Tibial nerve (tissue), 4 donors: ENCODE measurements around the gene NANOS1. TPM values are rescaled to one million over a fixed set of nuclear protein-coding genes. Genes with fewer than 3 reads are reported as not detected.

Source experiments
- DNase-seq, 2 donors: peaks; one replicate each; pipeline ENCODE4 v3.0.0-alpha.2; 2019; ENCODE audit warnings: low spot score in 2 of 2
- H3K27ac ChIP-seq, 4 donors: fragments of 200-600 bp; sonication (generic) in 3 of 4; one replicate each; pipeline ENCODE4 v1.5.1; 2017 to 2019; ENCODE audit warnings: mild to moderate bottlenecking in 1 of 4
- H3K27me3 ChIP-seq, 2 donors: fragments of 200-600 bp; sonication (generic) in 1 of 2; one replicate each; pipeline versions ENCODE4 v1.5.1 to v1.6.0; 2017 to 2019
- H3K36me3 ChIP-seq, 3 donors: fragments of 200-600 bp; sonication (generic); one replicate each; pipeline ENCODE4 v1.5.1; 2018 to 2019
- H3K4me1 ChIP-seq, 4 donors: fragments of 200-600 bp; sonication (generic) in 3 of 4; one replicate each; pipeline ENCODE4 v1.5.1; 2017 to 2019
- H3K4me3 ChIP-seq, 4 donors: fragments of 200-600 bp; sonication (generic) in 3 of 4; one replicate each; pipeline ENCODE4 v1.5.1; 2017 to 2019; ENCODE audit warnings: mild to moderate bottlenecking in 1 of 4, moderate library complexity in 1 of 4
- H3K9me3 ChIP-seq, 4 donors: fragments of 200-600 bp; sonication (generic) in 3 of 4; one replicate each; pipeline ENCODE4 v1.5.1; 2017 to 2019
- EP300 ChIP-seq, 2 donors: sonication (generic); formaldehyde crosslinking; IDR thresholded peaks; one replicate each; pipeline ENCODE4 v1.6.1; 2017; ENCODE audit warnings: antibody characterized with exemption in 2 of 2, mild to moderate bottlenecking in 1 of 2
- POLR2A ChIP-seq, 2 donors: fragments of 450-650 bp; IDR thresholded peaks; one replicate each; pipeline ENCODE4 v1.6.1; 2017; ENCODE audit warnings: antibody characterized with exemption in 2 of 2, mild to moderate bottlenecking in 2 of 2, moderate library complexity in 2 of 2
- WGBS, 2 donors: methylation state at CpG; one replicate each; pipeline ENCODE4 v1.1.5; 2018; 5-methylcytosine and 5-hydroxymethylcytosine counted together
- total RNA-seq, 4 donors: library from RNA; depleted of rRNA; stranded (reverse); fragments of >200 nt; gene quantifications; one replicate each; pipeline ENCODE4 v1.1.0, GENCODE V29; 2016
- TF ChIP-seq, protein P1 (sequence below), 5 experiments: fragments of 200-600 bp in 3 of 5; fragments of 450-650 bp in 2 of 5; sonication (generic) in 3 of 5; IDR thresholded peaks; one replicate each; pipeline ENCODE4 v1.5.1; 2016 to 2019; ENCODE audit warnings: antibody characterized with exemption in 5 of 5, mild to moderate bottlenecking in 3 of 5, moderate library complexity in 2 of 5

NANOS1 gene, protein sequence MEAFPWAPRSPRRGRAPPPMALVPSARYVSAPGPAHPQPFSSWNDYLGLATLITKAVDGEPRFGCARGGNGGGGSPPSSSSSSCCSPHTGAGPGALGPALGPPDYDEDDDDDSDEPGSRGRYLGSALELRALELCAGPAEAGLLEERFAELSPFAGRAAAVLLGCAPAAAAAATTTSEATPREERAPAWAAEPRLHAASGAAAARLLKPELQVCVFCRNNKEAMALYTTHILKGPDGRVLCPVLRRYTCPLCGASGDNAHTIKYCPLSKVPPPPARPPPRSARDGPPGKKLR
- total RNA-seq: 1 to 10 TPM; 4.8 to 9.4 (median 6.0) TPM

DNA sequence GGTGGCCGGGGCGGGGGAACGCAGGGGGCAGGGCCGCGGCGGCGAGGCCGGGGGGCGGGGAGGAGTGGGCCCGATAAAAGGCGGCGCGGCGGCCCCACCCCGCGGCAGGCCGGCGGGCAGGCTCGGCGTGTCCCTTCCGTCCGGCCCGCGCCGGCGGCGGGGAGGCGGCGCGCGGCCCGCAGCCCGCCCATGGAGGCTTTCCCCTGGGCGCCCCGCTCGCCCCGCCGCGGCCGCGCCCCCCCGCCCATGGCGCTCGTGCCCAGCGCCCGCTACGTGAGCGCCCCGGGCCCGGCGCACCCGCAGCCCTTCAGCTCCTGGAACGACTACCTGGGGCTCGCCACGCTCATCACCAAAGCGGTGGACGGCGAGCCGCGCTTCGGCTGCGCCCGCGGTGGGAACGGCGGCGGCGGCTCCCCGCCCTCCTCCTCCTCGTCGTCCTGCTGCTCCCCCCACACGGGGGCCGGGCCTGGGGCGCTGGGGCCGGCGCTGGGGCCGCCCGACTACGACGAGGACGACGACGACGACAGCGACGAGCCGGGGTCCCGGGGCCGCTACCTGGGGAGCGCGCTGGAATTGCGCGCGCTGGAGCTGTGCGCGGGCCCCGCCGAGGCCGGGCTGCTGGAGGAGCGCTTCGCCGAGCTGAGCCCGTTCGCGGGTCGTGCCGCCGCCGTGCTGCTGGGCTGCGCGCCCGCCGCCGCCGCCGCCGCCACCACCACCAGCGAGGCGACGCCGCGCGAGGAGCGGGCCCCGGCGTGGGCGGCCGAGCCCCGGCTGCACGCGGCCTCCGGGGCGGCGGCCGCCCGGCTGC lies at the start of gene NANOS1:
Gene NANOS1 (plus strand): TSS at position 102 of the 808 bp plus-strand sequence. CDS start 88 bp downstream, at position 190.
- Histone ChIP-seq H3K27me3 (no peaks in the 10 kb centered on the region), H3K36me3 (peaks cover 0 to 26% (median 2%) of the 10 kb centered on the region in 3 donors), H3K27ac (peak within 1 kb of the TSS in 2 of 4 donors; percentile 55 to 76), H3K9me3 (no peaks in the 10 kb centered on the region), H3K4me3 (peak within 1 kb of the TSS; percentile 42 to 74 (median 54)), H3K4me1 (peaks cover 0 to 41% (median 5%) of the 10 kb centered on the region in 4 donors)
- no peak for TF ChIP-seq EP300 (IDR thresholded peaks at IDR 0.05)
- peak; percentile 27 to 34 for TF ChIP-seq POLR2A (IDR thresholded peaks at IDR 0.05)
- TF ChIP-seq, protein P1, sequence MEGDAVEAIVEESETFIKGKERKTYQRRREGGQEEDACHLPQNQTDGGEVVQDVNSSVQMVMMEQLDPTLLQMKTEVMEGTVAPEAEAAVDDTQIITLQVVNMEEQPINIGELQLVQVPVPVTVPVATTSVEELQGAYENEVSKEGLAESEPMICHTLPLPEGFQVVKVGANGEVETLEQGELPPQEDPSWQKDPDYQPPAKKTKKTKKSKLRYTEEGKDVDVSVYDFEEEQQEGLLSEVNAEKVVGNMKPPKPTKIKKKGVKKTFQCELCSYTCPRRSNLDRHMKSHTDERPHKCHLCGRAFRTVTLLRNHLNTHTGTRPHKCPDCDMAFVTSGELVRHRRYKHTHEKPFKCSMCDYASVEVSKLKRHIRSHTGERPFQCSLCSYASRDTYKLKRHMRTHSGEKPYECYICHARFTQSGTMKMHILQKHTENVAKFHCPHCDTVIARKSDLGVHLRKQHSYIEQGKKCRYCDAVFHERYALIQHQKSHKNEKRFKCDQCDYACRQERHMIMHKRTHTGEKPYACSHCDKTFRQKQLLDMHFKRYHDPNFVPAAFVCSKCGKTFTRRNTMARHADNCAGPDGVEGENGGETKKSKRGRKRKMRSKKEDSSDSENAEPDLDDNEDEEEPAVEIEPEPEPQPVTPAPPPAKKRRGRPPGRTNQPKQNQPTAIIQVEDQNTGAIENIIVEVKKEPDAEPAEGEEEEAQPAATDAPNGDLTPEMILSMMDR (IDR thresholded peaks at IDR 0.05): no peak
- no peak for DNase-seq
- WGBS, 2 donors: 0% methylated on average over 15 to 37 of the region's 136 CpGs

DNA sequence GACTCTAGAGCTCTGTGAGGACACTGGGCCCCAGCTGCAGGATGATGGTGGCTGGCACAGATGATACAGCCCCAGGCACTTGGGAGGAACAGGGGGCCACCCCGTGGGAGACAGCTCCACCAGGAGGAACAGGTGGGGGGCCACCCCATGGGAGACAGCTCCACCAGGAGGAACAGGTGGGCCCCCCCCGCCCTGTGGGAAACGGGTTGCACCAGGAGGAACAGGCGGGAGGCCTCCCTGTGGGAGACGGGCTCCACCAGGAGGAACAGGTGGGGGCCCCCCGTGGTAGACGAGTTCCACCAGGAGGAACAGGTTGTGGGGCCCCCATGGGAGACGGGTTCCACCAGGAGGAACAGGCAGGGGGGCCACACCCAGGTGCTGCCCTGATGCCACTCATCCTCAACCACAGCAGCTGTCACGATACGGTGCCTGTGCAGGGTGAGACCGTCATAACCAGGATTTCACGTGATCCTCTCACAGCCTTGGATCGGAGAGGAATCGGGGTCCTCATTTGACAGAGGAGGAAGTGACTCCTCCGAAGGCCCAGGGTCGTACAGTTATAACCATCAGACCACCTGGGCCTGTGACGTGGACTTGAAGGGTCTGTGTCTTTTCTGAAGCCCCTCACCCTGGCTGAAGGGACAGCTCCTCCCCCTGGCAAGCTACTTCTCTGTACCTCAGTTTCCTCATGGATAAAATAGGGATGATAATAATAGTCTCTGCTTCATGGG lies 49.2 kb upstream of the NANOS1 start:
- H3K9me3 ChIP-seq: peaks cover 0 to 5% (median 0%) of the 10 kb centered on the region in 4 donors
- 84 to 89% methylated on average over 14 to 15 of the region's 17 CpGs for WGBS, 2 donors
- H3K4me3 ChIP-seq: no peak overlapping the region
- H3K27ac ChIP-seq: no peak overlapping the region
- TF ChIP-seq, protein P1 (IDR thresholded peaks at IDR 0.05): no peak
- TF ChIP-seq POLR2A (IDR thresholded peaks at IDR 0.05): no peak
- no peak for TF ChIP-seq EP300 (IDR thresholded peaks at IDR 0.05)
- no peak for DNase-seq
- no peaks in the 10 kb centered on the region for H3K36me3 ChIP-seq
- no peaks in the 10 kb centered on the region for H3K4me1 ChIP-seq
- no peaks in the 10 kb centered on the region for H3K27me3 ChIP-seq

DNA sequence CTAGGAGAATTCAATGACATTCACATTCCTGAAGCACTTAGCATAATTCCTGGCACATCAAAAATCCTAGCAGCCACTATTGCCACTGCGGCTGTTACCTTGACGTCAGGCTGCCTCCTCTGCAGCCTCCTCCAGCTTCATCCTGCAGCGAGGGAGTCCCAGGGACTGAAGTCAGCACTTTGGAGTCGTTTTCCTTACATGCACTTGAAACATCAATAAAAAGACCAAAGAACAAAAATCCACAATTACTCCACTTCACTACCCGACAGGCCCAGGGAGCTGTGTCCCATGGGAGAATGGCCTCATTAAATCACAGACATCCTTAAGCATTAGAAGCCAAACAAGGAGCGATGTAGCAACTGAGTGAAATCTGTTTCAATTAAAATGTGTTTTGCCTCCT lies 48.6 kb upstream of the NANOS1 start:
- no peaks in the 10 kb centered on the region for H3K36me3 ChIP-seq
- 57 to 65% methylated on average over 6 of the region's 6 CpGs for WGBS, 2 donors
- no peak overlapping the region for H3K27ac ChIP-seq
- TF ChIP-seq EP300 (IDR thresholded peaks at IDR 0.05): no peak
- TF ChIP-seq, protein P1 (IDR thresholded peaks at IDR 0.05): no peak
- no peak for TF ChIP-seq POLR2A (IDR thresholded peaks at IDR 0.05)
- H3K4me1 ChIP-seq: no peaks in the 10 kb centered on the region
- H3K9me3 ChIP-seq: peaks cover 0 to 10% (median 3%) of the 10 kb centered on the region in 4 donors
- H3K27me3 ChIP-seq: no peaks in the 10 kb centered on the region
- DNase-seq: no peak
- H3K4me3 ChIP-seq: no peak overlapping the region

DNA sequence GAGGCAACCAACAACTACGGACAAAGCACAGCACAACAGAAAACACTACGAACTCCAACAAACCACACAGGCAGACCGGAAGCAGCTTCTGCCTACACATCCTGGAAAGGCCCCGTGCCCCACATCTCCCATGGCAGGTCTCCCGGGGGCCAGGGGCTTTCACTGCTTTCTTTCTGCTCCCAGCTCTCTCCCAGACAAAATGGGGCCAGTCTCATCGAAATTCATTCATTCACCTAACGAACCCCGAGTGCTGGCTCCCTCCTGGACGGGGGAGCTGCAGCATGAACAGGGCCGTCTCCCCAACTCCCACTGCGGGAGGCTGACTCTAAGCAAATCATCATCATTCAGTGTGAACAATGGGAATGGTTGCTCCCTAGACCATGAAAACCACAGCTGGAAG lies 47.6 kb upstream of the NANOS1 start:
- Histone ChIP-seq H3K27ac (no peak overlapping the region), H3K36me3 (no peaks in the 10 kb centered on the region), H3K9me3 (peaks cover 0 to 20% (median 3%) of the 10 kb centered on the region in 4 donors), H3K4me1 (no peaks in the 10 kb centered on the region), H3K27me3 (no peaks in the 10 kb centered on the region), H3K4me3 (no peak overlapping the region)
- WGBS, 2 donors: 76 to 81% methylated on average over 11 of the region's 11 CpGs
- no peak for DNase-seq
- TF ChIP-seq EP300 (IDR thresholded peaks at IDR 0.05) (no peak), POLR2A (IDR thresholded peaks at IDR 0.05) (no peak)
- TF ChIP-seq, protein P1 (IDR thresholded peaks at IDR 0.05): no peak
